C4-2B (cell line): ENCODE data around the gene RBM48.
"Not testable (repeated sequence)": the region's sequence is repeated elsewhere in the genome, so short reads cannot be mapped to it uniquely, and the experiment has no call there.

Source experiments
- CTCF ChIP-seq: fragments of 450-650 bp; conservative IDR thresholded peaks from 2 replicates; pipeline ENCODE4 v1.5.1; 2017; ENCODE audit warnings: mild to moderate bottlenecking
- ZFX ChIP-seq: fragments of 450-650 bp; IDR thresholded peaks from 2 replicates; pipeline ENCODE4 v1.6.1; 2017

- TF ChIP-seq CTCF, ZFX: not testable (repeated sequence)
These were observed 49.4 kb upstream of the RBM48 start for GRCh38 chr7:92479146-92479545.
